ENCODE results near the gene ADD3.

Gene ADD3

DNA sequence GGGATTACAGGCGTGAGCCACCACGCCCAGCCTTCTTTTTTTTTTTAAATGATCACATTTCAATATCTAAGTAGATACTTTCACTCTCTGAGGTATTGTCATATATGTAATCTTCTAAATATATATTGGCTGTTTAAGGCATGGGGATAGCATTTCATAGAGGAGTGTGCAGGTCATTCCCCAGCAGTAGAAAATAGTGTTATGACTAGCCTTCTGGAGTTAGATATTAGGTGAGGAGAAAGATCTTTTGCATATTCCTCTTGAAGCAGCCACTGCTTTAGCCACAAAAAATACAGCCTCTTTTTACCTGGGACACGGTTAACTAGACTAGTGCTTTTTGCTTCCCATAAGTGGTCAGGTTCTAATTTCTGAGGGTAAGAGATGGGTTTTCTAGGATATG is 28.9 kb downstream of the ADD3 start:
- TF ChIP-seq ZFX (IDR thresholded peaks at IDR 0.05; ENCODE audit: borderline replicate concordance) = no peak
- TF ChIP-seq, protein P1, sequence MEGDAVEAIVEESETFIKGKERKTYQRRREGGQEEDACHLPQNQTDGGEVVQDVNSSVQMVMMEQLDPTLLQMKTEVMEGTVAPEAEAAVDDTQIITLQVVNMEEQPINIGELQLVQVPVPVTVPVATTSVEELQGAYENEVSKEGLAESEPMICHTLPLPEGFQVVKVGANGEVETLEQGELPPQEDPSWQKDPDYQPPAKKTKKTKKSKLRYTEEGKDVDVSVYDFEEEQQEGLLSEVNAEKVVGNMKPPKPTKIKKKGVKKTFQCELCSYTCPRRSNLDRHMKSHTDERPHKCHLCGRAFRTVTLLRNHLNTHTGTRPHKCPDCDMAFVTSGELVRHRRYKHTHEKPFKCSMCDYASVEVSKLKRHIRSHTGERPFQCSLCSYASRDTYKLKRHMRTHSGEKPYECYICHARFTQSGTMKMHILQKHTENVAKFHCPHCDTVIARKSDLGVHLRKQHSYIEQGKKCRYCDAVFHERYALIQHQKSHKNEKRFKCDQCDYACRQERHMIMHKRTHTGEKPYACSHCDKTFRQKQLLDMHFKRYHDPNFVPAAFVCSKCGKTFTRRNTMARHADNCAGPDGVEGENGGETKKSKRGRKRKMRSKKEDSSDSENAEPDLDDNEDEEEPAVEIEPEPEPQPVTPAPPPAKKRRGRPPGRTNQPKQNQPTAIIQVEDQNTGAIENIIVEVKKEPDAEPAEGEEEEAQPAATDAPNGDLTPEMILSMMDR (IDR thresholded peaks at IDR 0.05) = no peak
- H3K27ac ChIP-seq = no peak overlapping the region

DNA sequence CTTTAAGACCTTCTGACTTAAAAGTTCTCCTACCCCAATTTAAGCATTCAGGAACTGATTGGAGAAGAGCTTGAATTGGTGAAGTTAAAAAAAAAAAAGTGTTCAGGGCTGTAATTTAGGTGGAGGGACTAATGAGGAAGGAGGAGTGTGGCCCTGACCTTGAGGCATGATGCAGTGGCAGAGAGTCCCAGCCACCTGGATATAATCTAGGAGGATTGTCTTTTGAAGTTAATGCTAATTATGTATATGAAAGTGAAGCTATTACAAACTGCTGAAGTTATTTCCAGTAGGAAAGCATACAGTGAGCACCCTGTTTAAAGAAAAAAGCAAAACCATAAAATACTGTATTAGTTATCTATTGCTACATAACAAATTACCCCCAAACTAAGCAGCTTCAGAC is 31.5 kb downstream of the ADD3 start:
- no peak overlapping the region for H3K27ac ChIP-seq
- TF ChIP-seq, protein P1 (IDR thresholded peaks at IDR 0.05) = no peak
- no peak for TF ChIP-seq ZFX (IDR thresholded peaks at IDR 0.05; ENCODE audit: borderline replicate concordance)

DNA sequence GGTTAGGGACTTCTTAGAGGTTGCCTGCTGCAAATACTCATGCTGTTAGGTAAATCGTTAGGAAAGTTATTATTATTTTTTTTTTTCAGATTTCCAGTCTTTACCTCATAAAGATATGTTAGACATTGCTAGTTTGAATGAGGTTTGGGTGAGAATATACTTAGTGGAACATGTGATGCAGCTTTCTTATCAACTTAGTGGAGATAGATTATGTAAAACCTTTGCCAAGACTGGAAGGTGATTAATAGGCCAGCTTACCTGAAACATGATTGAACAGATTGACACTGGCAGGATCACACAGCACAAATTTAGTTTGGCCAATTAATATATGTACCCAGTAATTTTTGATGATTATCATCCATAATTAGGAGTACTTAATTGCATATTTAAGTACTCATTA is 32.3 kb downstream of the ADD3 start:
- TF ChIP-seq, protein P1 (IDR thresholded peaks at IDR 0.05) = no peak
- TF ChIP-seq ZFX (IDR thresholded peaks at IDR 0.05; ENCODE audit: borderline replicate concordance) = no peak
- no peak overlapping the region for H3K27ac ChIP-seq

DNA sequence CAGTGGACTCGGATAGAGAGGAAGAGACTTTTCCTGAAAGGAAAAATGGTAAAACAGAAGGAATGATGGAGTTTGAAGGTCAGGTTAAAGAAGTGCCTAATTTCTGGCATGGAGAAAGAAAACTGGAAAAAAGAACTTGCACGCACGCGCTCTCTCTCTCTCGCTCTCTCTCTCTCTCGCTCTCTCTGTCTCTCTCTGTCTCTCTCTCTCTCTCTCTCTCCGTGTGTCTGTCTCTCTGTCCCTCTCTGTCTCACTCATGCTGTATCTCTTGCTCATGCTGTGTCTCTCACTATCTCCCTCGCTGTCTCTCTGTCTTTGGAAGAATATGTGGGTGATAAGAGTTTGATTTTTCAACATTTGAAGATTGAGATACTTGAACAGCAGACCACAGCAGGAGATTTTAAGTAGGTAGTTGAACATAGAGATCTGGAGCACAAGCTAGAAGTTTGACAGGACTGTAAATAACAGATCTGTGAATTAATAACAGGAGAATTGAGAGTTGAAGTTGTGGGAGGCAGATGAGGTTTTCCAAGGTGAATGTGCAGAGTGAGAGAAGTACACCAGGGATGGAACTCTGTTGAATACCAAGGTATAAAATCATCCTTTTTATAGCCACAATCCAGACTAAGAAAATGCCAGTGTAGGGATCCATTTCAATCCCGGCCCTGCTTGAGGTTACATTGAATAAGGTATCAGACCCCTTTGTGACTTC is 33.1 kb downstream of the ADD3 start:
- no peak for TF ChIP-seq ZFX (IDR thresholded peaks at IDR 0.05; ENCODE audit: borderline replicate concordance)
- TF ChIP-seq, protein P1 (IDR thresholded peaks at IDR 0.05) = no peak
- no peak overlapping the region for H3K27ac ChIP-seq

DNA sequence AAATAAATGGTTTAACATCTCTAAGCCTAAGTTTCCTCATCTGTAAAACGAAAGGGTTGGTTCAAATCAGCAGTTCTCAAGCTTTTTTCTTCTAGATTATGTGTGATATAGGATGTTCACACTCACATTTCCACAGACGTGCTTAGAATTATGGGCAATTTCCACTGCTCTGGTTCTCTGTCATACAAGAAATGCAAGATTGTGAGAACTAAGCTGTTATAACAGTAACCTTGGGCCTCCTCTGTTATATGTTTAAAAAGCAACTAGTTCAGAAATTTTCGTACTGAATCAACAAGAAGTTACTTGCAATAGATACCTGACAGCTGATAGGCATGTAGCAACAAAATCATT is 33.7 kb downstream of the ADD3 start:
- no peak overlapping the region for H3K27ac ChIP-seq
- TF ChIP-seq ZFX (IDR thresholded peaks at IDR 0.05; ENCODE audit: borderline replicate concordance) = no peak
- TF ChIP-seq, protein P1 (IDR thresholded peaks at IDR 0.05) = no peak

DNA sequence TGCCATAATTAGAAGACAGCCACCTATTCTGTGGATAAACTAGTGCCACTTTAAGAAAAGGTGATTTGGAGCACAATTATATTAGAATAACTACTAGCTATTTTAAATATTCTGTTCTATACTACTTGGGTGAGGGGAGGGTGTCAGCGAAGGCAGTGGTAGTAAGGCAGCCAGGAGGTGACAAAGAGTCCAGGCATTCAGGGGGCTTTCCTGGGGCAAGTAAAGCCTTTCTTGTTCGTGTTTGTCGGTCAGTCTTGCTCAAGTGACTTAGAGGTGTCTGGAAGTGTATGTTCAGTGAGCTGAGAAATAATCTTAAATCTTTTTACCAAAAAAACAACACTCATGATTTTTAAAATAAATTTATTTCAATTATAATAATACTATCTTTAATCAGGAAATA is 34.4 kb downstream of the ADD3 start:
- TF ChIP-seq, protein P1 (IDR thresholded peaks at IDR 0.05) = no peak
- no peak overlapping the region for H3K27ac ChIP-seq

DNA sequence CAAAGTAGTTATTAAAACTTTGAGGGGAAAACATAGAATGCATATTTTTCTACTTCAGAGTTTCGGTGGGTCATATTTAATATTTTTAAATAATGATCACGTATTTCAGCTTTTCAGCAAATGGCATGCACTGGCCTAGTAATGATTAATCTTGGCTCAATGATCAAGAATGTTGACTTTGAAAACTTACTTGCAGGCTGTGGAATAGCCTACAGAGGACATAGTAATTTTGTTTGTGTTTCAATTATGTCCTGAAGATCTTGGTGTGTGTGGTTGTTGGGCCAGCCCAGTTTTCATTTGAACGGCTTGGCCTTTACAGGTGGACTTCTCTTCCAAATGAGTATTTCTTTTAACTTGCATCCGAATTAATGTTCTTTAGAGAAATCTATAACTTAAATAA is 35.1 kb downstream of the ADD3 start:
- H3K27ac ChIP-seq = no peak overlapping the region
- no peak for TF ChIP-seq ZFX (IDR thresholded peaks at IDR 0.05; ENCODE audit: borderline replicate concordance)
- TF ChIP-seq, protein P1 (IDR thresholded peaks at IDR 0.05) = no peak
